Measurements from ENCODE around the gene FHOD3.

The FHOD3 gene

GRCh38 chr18:36558234-36558633 is 260.7 kb downstream of the FHOD3 start:
- Histone ChIP-seq H3K27ac (ENCODE audit: low read depth, low read length) (no peak overlapping the region), H3K4me3 (ENCODE audit: low read depth, low read length) (no peak overlapping the region), H3K4me1 (ENCODE audit: control insufficient read depth, insufficient read depth, low read length) (peaks cover 3% of the 10 kb centered on the region; the same call in 1 of the 2 replicates), H3K36me3 (ENCODE audit: control insufficient read depth, insufficient read depth, low read length) (no peaks in the 10 kb centered on the region), H3K9me3 (ENCODE audit: control insufficient read depth, insufficient read depth, low read length) (no peaks in the 10 kb centered on the region), H3K27me3 (ENCODE audit: control insufficient read depth, insufficient read depth, low read length) (no peaks in the 10 kb centered on the region), H3K9ac (ENCODE audit: low read depth, low read length) (no peak overlapping the region)

DNA sequence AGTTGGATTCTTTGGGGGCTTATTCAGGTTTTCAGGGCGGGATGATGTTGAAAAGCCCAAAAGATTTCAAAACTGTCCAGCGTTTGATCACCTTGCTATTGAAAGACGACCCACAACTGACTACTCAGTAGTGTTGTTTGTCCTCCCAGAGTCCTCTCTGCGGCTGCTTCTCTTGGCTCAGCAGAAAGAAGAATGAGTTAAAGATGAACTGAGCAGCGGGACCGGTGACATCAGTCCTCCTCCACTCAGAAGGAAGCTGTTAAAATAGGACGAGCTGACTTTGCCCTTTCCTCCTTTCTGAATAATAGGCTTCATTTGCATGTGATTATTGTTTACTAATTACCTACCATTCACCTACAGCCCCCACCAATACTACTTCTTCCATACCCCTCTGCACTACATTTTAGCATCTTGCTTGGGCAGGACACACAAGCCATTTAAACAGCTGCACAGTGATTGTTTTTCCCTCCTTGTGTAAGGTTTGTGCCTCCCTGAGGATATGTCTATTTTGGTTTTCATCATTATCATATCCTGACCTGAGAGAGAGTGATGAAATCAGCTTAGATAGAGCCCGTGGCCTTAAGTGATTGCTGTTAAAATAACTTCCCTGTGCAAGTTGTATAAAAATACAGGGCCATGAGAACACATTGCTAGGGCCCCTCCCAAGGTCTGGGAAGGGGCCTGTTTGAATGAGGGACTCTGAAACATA is 261.8 kb downstream of the FHOD3 start:
- no peak overlapping the region for H3K27ac ChIP-seq (ENCODE audit: low read depth, low read length)
- peaks cover 3% of the 10 kb centered on the region; the same call in 1 of the 2 replicates for H3K4me1 ChIP-seq (ENCODE audit: control insufficient read depth, insufficient read depth, low read length)
- H3K27me3 ChIP-seq (ENCODE audit: control insufficient read depth, insufficient read depth, low read length) = no peaks in the 10 kb centered on the region

GRCh38 chr18:36560187-36560586 is 262.7 kb downstream of the FHOD3 start:
- no peak overlapping the region for H3K9ac ChIP-seq (ENCODE audit: low read depth, low read length)
- H3K4me3 ChIP-seq (ENCODE audit: low read depth, low read length) = no peak overlapping the region
- H3K9me3 ChIP-seq (ENCODE audit: control insufficient read depth, insufficient read depth, low read length) = no peaks in the 10 kb centered on the region
- H3K4me1 ChIP-seq (ENCODE audit: control insufficient read depth, insufficient read depth, low read length) = peaks cover 12% of the 10 kb centered on the region
- no peak overlapping the region for H3K27ac ChIP-seq (ENCODE audit: low read depth, low read length)
- H3K36me3 ChIP-seq (ENCODE audit: control insufficient read depth, insufficient read depth, low read length) = no peaks in the 10 kb centered on the region
- no peaks in the 10 kb centered on the region for H3K27me3 ChIP-seq (ENCODE audit: control insufficient read depth, insufficient read depth, low read length)

More for the DNA sequence above, 261.8 kb downstream of the FHOD3 start:
- Histone ChIP-seq H3K4me3 (ENCODE audit: low read depth, low read length) (no peak overlapping the region), H3K36me3 (ENCODE audit: control insufficient read depth, insufficient read depth, low read length) (no peaks in the 10 kb centered on the region), H3K9ac (ENCODE audit: low read depth, low read length) (no peak overlapping the region), H3K9me3 (ENCODE audit: control insufficient read depth, insufficient read depth, low read length) (no peaks in the 10 kb centered on the region)

- Histone ChIP-seq H3K9me3 (ENCODE audit: control insufficient read depth, insufficient read depth, low read length) (no peaks in the 10 kb centered on the region), H3K27ac (ENCODE audit: low read depth, low read length) (no peak overlapping the region), H3K27me3 (ENCODE audit: control insufficient read depth, insufficient read depth, low read length) (no peaks in the 10 kb centered on the region), H3K36me3 (ENCODE audit: control insufficient read depth, insufficient read depth, low read length) (no peaks in the 10 kb centered on the region), H3K9ac (ENCODE audit: low read depth, low read length) (no peak overlapping the region), H3K4me1 (ENCODE audit: control insufficient read depth, insufficient read depth, low read length) (peaks cover 12% of the 10 kb centered on the region), H3K4me3 (ENCODE audit: low read depth, low read length) (no peak overlapping the region)
Observed at GRCh38 chr18:36561046-36561445, 263.5 kb downstream of the FHOD3 start.

DNA sequence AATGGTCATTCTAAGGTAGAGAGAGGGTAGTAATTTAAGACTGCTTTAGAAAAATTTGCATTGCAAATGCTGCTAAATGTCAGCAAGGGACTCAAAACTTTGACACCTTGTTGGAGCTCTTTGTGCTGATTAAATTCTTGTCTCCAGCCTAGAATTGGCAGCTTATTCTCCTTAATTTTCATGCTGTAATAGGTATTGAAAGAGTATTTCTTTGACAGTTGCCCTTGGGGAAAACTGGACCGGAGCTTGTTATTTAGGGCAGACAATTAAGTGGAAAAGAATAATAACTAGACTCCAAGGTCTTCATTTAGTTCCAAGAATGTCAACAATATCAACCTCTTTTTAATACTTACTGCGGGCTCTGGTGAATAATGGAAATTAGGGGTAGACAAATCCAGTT is 267.3 kb downstream of the FHOD3 start:
- Histone ChIP-seq H3K27ac (ENCODE audit: low read depth, low read length) (no peak overlapping the region), H3K27me3 (ENCODE audit: control insufficient read depth, insufficient read depth, low read length) (no peaks in the 10 kb centered on the region), H3K9me3 (ENCODE audit: control insufficient read depth, insufficient read depth, low read length) (no peaks in the 10 kb centered on the region), H3K4me3 (ENCODE audit: low read depth, low read length) (no peak overlapping the region), H3K4me1 (ENCODE audit: control insufficient read depth, insufficient read depth, low read length) (peaks cover 26% of the 10 kb centered on the region), H3K36me3 (ENCODE audit: control insufficient read depth, insufficient read depth, low read length) (no peaks in the 10 kb centered on the region), H3K9ac (ENCODE audit: low read depth, low read length) (no peak overlapping the region)

GRCh38 chr18:36567800-36568199 is 270.3 kb downstream of the FHOD3 start:
- no peak overlapping the region for H3K9ac ChIP-seq (ENCODE audit: low read depth, low read length)
- H3K4me3 ChIP-seq (ENCODE audit: low read depth, low read length) = 0 out of 2 replicates have a peak overlapping the region, but pooled peaks have one; percentile 2
- no peaks in the 10 kb centered on the region for H3K36me3 ChIP-seq (ENCODE audit: control insufficient read depth, insufficient read depth, low read length)
- H3K27me3 ChIP-seq (ENCODE audit: control insufficient read depth, insufficient read depth, low read length) = no peaks in the 10 kb centered on the region
- no peaks in the 10 kb centered on the region for H3K9me3 ChIP-seq (ENCODE audit: control insufficient read depth, insufficient read depth, low read length)
- H3K4me1 ChIP-seq (ENCODE audit: control insufficient read depth, insufficient read depth, low read length) = peaks cover 26% of the 10 kb centered on the region
- peak overlapping the region; percentile 71 for H3K27ac ChIP-seq (ENCODE audit: low read depth, low read length)

DNA sequence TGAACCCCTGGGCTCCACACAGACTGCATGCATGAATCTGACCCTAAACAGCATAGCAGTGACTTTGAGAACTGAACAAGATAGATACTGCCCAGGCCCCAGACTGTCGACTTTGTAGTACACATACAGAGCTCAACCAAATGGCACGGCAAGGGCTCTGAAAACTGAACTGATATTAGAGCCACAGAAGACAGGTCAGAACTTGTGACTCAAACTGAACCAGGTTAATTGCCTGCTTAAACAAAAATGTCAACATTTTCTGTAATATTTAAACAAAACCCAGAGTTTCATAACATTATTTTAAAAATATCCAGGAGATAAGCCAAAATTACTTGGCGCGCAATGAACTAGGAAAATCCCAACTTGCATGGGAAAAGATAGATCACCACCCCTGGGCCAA is 271.0 kb downstream of the FHOD3 start:
- Histone ChIP-seq H3K27ac (ENCODE audit: low read depth, low read length) (no peak overlapping the region), H3K9me3 (ENCODE audit: control insufficient read depth, insufficient read depth, low read length) (no peaks in the 10 kb centered on the region), H3K4me1 (ENCODE audit: control insufficient read depth, insufficient read depth, low read length) (peaks cover 26% of the 10 kb centered on the region), H3K4me3 (ENCODE audit: low read depth, low read length) (no peak overlapping the region), H3K9ac (ENCODE audit: low read depth, low read length) (no peak overlapping the region), H3K36me3 (ENCODE audit: control insufficient read depth, insufficient read depth, low read length) (no peaks in the 10 kb centered on the region), H3K27me3 (ENCODE audit: control insufficient read depth, insufficient read depth, low read length) (no peaks in the 10 kb centered on the region)

- H3K27ac ChIP-seq (ENCODE audit: low read depth, low read length) = no peak overlapping the region
Observed at GRCh38 chr18:36572135-36572856, 274.8 kb downstream of the FHOD3 start.

DNA sequence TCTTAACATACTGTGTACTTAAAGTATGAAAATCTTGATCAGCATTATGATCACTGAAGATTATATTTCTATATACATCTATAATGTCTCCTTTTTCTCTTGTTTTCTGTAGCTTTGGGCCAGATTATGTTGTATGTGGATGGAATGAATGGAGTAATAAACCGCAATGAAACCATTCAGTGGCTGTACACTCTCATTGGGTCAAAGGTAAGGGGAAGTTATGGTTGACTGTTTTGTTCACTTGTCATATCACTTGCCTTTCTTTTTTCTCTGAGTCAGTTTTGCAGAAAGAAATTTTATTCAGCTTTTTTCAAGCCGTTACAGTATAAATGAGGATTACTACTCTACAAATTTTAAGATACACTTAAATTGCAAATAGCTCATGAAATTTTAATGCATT is 278.8 kb downstream of the FHOD3 start:
- Histone ChIP-seq H3K9ac (ENCODE audit: low read depth, low read length) (no peak overlapping the region), H3K4me3 (ENCODE audit: low read depth, low read length) (no peak overlapping the region), H3K9me3 (ENCODE audit: control insufficient read depth, insufficient read depth, low read length) (no peaks in the 10 kb centered on the region), H3K27ac (ENCODE audit: low read depth, low read length) (no peak overlapping the region), H3K4me1 (ENCODE audit: control insufficient read depth, insufficient read depth, low read length) (peaks cover 5% of the 10 kb centered on the region), H3K36me3 (ENCODE audit: control insufficient read depth, insufficient read depth, low read length) (no peaks in the 10 kb centered on the region), H3K27me3 (ENCODE audit: control insufficient read depth, insufficient read depth, low read length) (no peaks in the 10 kb centered on the region)

More at GRCh38 chr18:36572135-36572856, 274.8 kb downstream of the FHOD3 start:
- no peak overlapping the region for H3K9ac ChIP-seq (ENCODE audit: low read depth, low read length)
- no peak overlapping the region for H3K4me3 ChIP-seq (ENCODE audit: low read depth, low read length)
- H3K9me3 ChIP-seq (ENCODE audit: control insufficient read depth, insufficient read depth, low read length) = no peaks in the 10 kb centered on the region
- peaks cover 9% of the 10 kb centered on the region for H3K4me1 ChIP-seq (ENCODE audit: control insufficient read depth, insufficient read depth, low read length)
- H3K27me3 ChIP-seq (ENCODE audit: control insufficient read depth, insufficient read depth, low read length) = no peaks in the 10 kb centered on the region
- no peaks in the 10 kb centered on the region for H3K36me3 ChIP-seq (ENCODE audit: control insufficient read depth, insufficient read depth, low read length)

DNA sequence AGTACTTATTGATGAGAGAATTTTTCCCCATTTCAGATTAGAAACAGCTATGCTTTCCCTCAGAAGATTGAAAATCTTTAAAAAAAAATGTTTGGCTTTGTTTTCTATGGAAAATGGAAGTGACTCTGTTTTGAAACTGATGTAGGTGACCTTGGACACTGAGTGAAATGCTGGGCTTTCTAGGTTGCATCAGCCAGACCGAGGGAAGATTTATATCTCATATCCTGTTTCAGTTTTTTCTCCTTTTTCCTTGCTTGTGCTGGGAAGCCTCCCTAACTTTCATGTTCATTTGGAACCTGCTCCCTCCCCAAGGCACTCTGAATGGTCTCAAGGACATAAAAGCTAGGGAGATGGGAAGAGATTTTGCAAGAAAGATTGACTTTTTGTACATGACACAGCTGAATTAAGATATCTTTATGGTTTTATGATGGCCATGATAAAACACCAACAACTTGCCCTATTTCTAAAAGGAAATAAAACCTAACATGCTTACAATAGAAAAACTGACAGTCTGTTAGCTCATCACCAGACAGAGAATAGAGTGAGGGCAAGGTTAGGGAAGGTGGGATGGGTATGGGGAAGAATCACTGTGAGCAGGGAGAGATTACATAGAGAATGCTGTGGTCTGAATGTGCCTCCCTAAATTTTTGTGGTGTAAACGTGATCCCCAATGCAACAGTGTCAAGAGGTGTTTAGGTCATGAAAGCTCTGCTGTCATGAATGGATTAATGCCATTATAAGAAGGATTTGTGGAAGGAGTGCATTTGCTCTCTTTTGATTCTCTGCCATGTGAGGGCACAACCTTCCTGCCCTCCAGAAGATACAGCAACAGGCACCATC is 281.6 kb downstream of the FHOD3 start:
- Histone ChIP-seq H3K9ac (ENCODE audit: low read depth, low read length) (no peak overlapping the region), H3K36me3 (ENCODE audit: control insufficient read depth, insufficient read depth, low read length) (no peaks in the 10 kb centered on the region), H3K9me3 (ENCODE audit: control insufficient read depth, insufficient read depth, low read length) (no peaks in the 10 kb centered on the region), H3K4me1 (ENCODE audit: control insufficient read depth, insufficient read depth, low read length) (peaks cover 26% of the 10 kb centered on the region), H3K27me3 (ENCODE audit: control insufficient read depth, insufficient read depth, low read length) (no peaks in the 10 kb centered on the region), H3K27ac (ENCODE audit: low read depth, low read length) (no peak overlapping the region), H3K4me3 (ENCODE audit: low read depth, low read length) (no peak overlapping the region)
